IMR-90 (cell line): ENCODE data around the gene CD7. TPM values are rescaled to one million over a fixed set of nuclear protein-coding genes. Genes with fewer than 3 reads are reported as not detected.
"Not testable (repeated sequence)": the region's sequence is repeated elsewhere in the genome, so short reads cannot be mapped to it uniquely, and the experiment has no call there.

Source experiments
- ATAC-seq: fragments of 200-7000 bp; cut with Tn5 transposase; 2 replicates; pipeline ENCODE4 v1.9.1; 2020; ENCODE audit warnings: low read depth, mild to moderate bottlenecking, moderate library complexity
- BruUV-seq: library from RNA; stranded (reverse); fragments of 400-500 nt; replicated peaks from 2 replicates; lab custom pipeline; 2021; lab: Mats Ljungman, UMichigan
- CTCF ChIA-PET: fragments of 300-600 bp; formaldehyde crosslinking; extraction: SDS; loops from one replicate; lab custom pipeline; 2021; ENCODE audit warnings: antibody characterized with exemption; lab: Yijun Ruan, JAX
- POLR2A ChIA-PET: fragments of 300-600 bp; sonication (Branson Sonifier 250); formaldehyde crosslinking; loops from one replicate; lab custom pipeline; 2022; ENCODE audit warnings: antibody characterized with exemption; ENCODE audit not compliant: unreplicated experiment; lab: Charles Lee
- DNase-seq: peaks from one replicate; pipeline ENCODE4 v3.0.0; 2013
- H2AFZ ChIP-seq: replicated peaks from 2 replicates; pipeline ENCODE3; 2013; ENCODE audit warnings: low read length, mild to moderate bottlenecking; ENCODE audit not compliant: poor library complexity
- H2AK5ac ChIP-seq: 2 replicates; pipeline ENCODE4 v1.6.1; 2013; ENCODE audit warnings: low read depth, low read length, inconsistent platforms
- H2AK9ac ChIP-seq: replicated peaks from 2 replicates; pipeline ENCODE3; 2013; ENCODE audit warnings: mild to moderate bottlenecking, low read depth, low read length, moderate library complexity; ENCODE audit not compliant: poor library complexity
- H2BK120ac ChIP-seq: 2 replicates; pipeline ENCODE4 v1.6.1; 2013; ENCODE audit warnings: low read depth, low read length, inconsistent platforms
- H2BK15ac ChIP-seq: 3 replicates; pipeline ENCODE4 v1.6.1; 2013; ENCODE audit warnings: low read depth, low read length, inconsistent platforms
- H2BK20ac ChIP-seq: 2 replicates; pipeline ENCODE4 v1.6.1; 2013; ENCODE audit warnings: low read depth, mild to moderate bottlenecking, inconsistent platforms, low read length, moderate library complexity
- H2BK5ac ChIP-seq: 2 replicates; pipeline ENCODE4 v1.6.1; 2013; ENCODE audit warnings: mild to moderate bottlenecking, low read depth, low read length, inconsistent platforms; ENCODE audit not compliant: poor library complexity, severe bottlenecking
- H3K14ac ChIP-seq: replicated peaks from 2 replicates; pipeline ENCODE4 v1.6.1; 2013; ENCODE audit warnings: low read depth, low read length, inconsistent platforms
- H3K18ac ChIP-seq: 2 replicates; pipeline ENCODE4 v1.6.1; 2013; ENCODE audit warnings: low read depth, low read length, control low read depth
- H3K23ac ChIP-seq: 2 replicates; pipeline ENCODE4 v1.6.1; 2013; ENCODE audit warnings: low read depth, low read length, inconsistent platforms
- H3K27ac ChIP-seq: 2 replicates; pipeline ENCODE4 v1.5.1; 2013; ENCODE audit warnings: mild to moderate bottlenecking, control low read depth, low read length; ENCODE audit not compliant: insufficient read depth
- H3K27me3 ChIP-seq: 2 replicates; pipeline ENCODE4 v1.6.1; 2013; ENCODE audit warnings: low read length; ENCODE audit not compliant: control insufficient read depth, insufficient read depth
- H3K36me3 ChIP-seq: 2 replicates; pipeline ENCODE4 v1.6.1; 2013; ENCODE audit warnings: low read length, mixed read lengths; ENCODE audit not compliant: control insufficient read depth, insufficient read depth
- H3K4ac ChIP-seq: 2 replicates; pipeline ENCODE4 v1.6.1; 2013; ENCODE audit warnings: low read depth, low read length, inconsistent platforms
- H3K4me1 ChIP-seq: 2 replicates; pipeline ENCODE4 v1.6.1; 2013; ENCODE audit warnings: low read length, mixed read lengths; ENCODE audit not compliant: control insufficient read depth, insufficient read depth
- H3K4me2 ChIP-seq: 2 replicates; pipeline ENCODE4 v1.6.1; 2013; ENCODE audit warnings: low read depth, mild to moderate bottlenecking, control low read depth, low read length, moderate library complexity
- H3K4me3 ChIP-seq: 2 replicates; pipeline ENCODE4 v1.5.1; 2013; ENCODE audit warnings: low read depth, mild to moderate bottlenecking, control low read depth, low read length, moderate library complexity; ENCODE audit not compliant: insufficient read depth
- H3K56ac ChIP-seq: 2 replicates; pipeline ENCODE4 v1.6.1; 2013; ENCODE audit warnings: low read length, inconsistent platforms; ENCODE audit not compliant: insufficient read depth; ENCODE audit errors: extremely low read depth
- H3K79me1 ChIP-seq, 2 experiments: 2 replicates each; pipeline ENCODE4 v1.6.1; 2013; ENCODE audit warnings: low read length in 2 of 2, inconsistent platforms in 1 of 2, low read depth in 1 of 2
- H3K9ac ChIP-seq: 2 replicates; pipeline ENCODE4 v1.6.1; 2013; ENCODE audit warnings: low read depth, low read length, control low read depth
- H3K9me1 ChIP-seq: 2 replicates; pipeline ENCODE4 v1.6.1; 2013; ENCODE audit warnings: low read length, inconsistent platforms; ENCODE audit not compliant: insufficient read depth
- H3K9me3 ChIP-seq: 2 replicates; pipeline ENCODE4 v1.6.1; 2013; ENCODE audit warnings: low read length; ENCODE audit not compliant: control insufficient read depth, insufficient read depth
- H4K20me1 ChIP-seq: 2 replicates; pipeline ENCODE4 v1.6.1; 2013; ENCODE audit warnings: low read length, inconsistent platforms; ENCODE audit not compliant: insufficient read depth
- H4K5ac ChIP-seq: 2 replicates; pipeline ENCODE4 v1.6.1; 2013; ENCODE audit warnings: mild to moderate bottlenecking, low read depth, low read length, control low read depth
- H4K8ac ChIP-seq, 2 experiments: 2 replicates each; pipeline ENCODE4 v1.6.1; 2013; ENCODE audit warnings: low read depth in 2 of 2, low read length in 2 of 2, control low read depth in 1 of 2, inconsistent platforms in 1 of 2
- H4K91ac ChIP-seq: 2 replicates; pipeline ENCODE4 v1.6.1; 2013; ENCODE audit warnings: low read depth, low read length, inconsistent platforms; ENCODE audit not compliant: insufficient read depth
- FOS ChIP-seq: fragments of 150-350 bp; IDR thresholded peaks from 2 replicates; pipeline ENCODE4 v1.6.1; 2016; ENCODE audit warnings: low read depth, low read length
- MAFK ChIP-seq: IDR thresholded peaks from 2 replicates; pipeline ENCODE4 v1.6.1; 2012; ENCODE audit warnings: low read depth, low read length, improper control_type of control experiment
- MAZ ChIP-seq: IDR thresholded peaks from 2 replicates; pipeline ENCODE4 v1.6.1; 2012; ENCODE audit warnings: low read depth, mild to moderate bottlenecking, low read length, improper control_type of control experiment, moderate library complexity, borderline replicate concordance
- RAD21 ChIP-seq: IDR thresholded peaks from 2 replicates; pipeline ENCODE4 v1.6.1; 2012; ENCODE audit warnings: low read length, improper control_type of control experiment
- whole genome bisulfite sequencing, 2 experiments: methylation state at CpG; one replicate each; pipeline versions ENCODE4 v1.1.5 to v1.1.7; 2013; ENCODE audit warnings: missing lambda C conversion rate in 2 of 2; ENCODE audit not compliant: insufficient read length in 1 of 2; ENCODE audit errors: extremely low coverage in 2 of 2; 5-methylcytosine and 5-hydroxymethylcytosine counted together
- dilution Hi-C: fragments of 300-500 bp; cut with HindIII; formaldehyde crosslinking; loops from one replicate; pipeline ENCODE4 v1.14.3; 2018; ENCODE audit warnings: low sequenced_read_pairs; ENCODE audit not compliant: unreplicated experiment
- in situ Hi-C: fragments of 300-500 bp; cut with MboI; formaldehyde crosslinking; loops from 3 replicates; pipeline ENCODE4 v1.14.3; 2019; ENCODE audit warnings: low sequenced_read_pairs, inconsistent platforms, mixed read lengths
- intact Hi-C: fragments of 100-400 bp; cut with micrococcal nuclease; formaldehyde crosslinking; loops from 2 replicates; pipeline ENCODE4 v1.10.0; 2022
- polyA plus RNA-seq, 3 experiments: library from polyadenylated mRNA; depleted of rRNA; stranded (reverse); fragments of >200 nt; gene quantifications; 2 replicates each; pipeline ENCODE4 v1.2.3, GENCODE V29; 2012; ENCODE audit warnings: low replicate concordance in 1 of 3
- total RNA-seq: library from RNA; depleted of rRNA; stranded (reverse); fragments of >200 nt; gene quantifications from 2 replicates; pipeline ENCODE4 v1.2.3, GENCODE V29; 2012
- TF ChIP-seq, protein P1 (sequence below): conservative IDR thresholded peaks from 2 replicates; pipeline ENCODE4 v1.5.1; 2012; ENCODE audit warnings: mild to moderate bottlenecking, low read depth, low read length, improper control_type of control experiment

CD7 gene
- total and polyA plus RNA-seq, 2 of the 4 experiments (the other 2 are of a cell fraction), result not detected

- in situ Hi-C loops, result no loop called here
- no peak overlapping the region for H2BK5ac ChIP-seq
These were observed 31.0 kb upstream of the CD7 start for GRCh38 chr17:82348434-82348833.

GRCh38 chr17:82347994-82348393, 30.6 kb upstream of the CD7 start:
- H3K9me3 ChIP-seq, intact Hi-C loops, H3K4me3 ChIP-seq, H2AK5ac ChIP-seq, H3K79me1 ChIP-seq, DNase-seq, H3K4me2 ChIP-seq, H4K5ac ChIP-seq, H2BK5ac ChIP-seq, H3K18ac ChIP-seq, H2BK20ac ChIP-seq, H2AFZ ChIP-seq, ATAC-seq, BruUV-seq, POLR2A ChIA-PET, H3K9ac ChIP-seq, H2BK15ac ChIP-seq, in situ Hi-C loops, H3K36me3 ChIP-seq, H4K20me1 ChIP-seq, dilution Hi-C loops, H3K56ac ChIP-seq, H2AK9ac ChIP-seq, H3K14ac ChIP-seq, H4K91ac ChIP-seq, H3K9me1 ChIP-seq, H3K27ac ChIP-seq, H3K4me1 ChIP-seq, H2BK120ac ChIP-seq, H3K23ac ChIP-seq, H4K8ac ChIP-seq, H3K4ac ChIP-seq: not testable (repeated sequence)
- H3K27me3 ChIP-seq, result peaks cover 20% of the 10 kb centered on the region
- CTCF ChIA-PET, result interaction anchor here (0.7 kb wide), 1 partner anchor 148 kb away, joined by 5 read pairs; no protein-coding TSS in a partner anchor
- 86% methylated on average over 8 of the region's 11 CpGs; no CpG with 5 or more reads in 1 of the 2 experiments for WGBS, 2 experiments

More at GRCh38 chr17:82348434-82348833, 31.0 kb upstream of the CD7 start:
- H3K4ac ChIP-seq, result no peak overlapping the region
- H2AK5ac ChIP-seq, result no peak overlapping the region
- H2AK9ac ChIP-seq, result no peak overlapping the region
- no peak overlapping the region for H3K9ac ChIP-seq
- H3K9me1 ChIP-seq, result no peaks in the 10 kb centered on the region
- H2BK120ac ChIP-seq, result no peak overlapping the region
- H3K9me3 ChIP-seq, result no peaks in the 10 kb centered on the region
- intact Hi-C loops (no loop called here), dilution Hi-C loops (no loop called here)
- H4K20me1 ChIP-seq, result peaks cover 7% of the 10 kb centered on the region; the same call in 1 of the 2 replicates
- H3K27ac ChIP-seq, result no peak overlapping the region
- no peak overlapping the region for H2AFZ ChIP-seq
- ChIA-PET CTCF (interaction anchor here (0.7 kb wide), 1 partner anchor 148 kb away, joined by 5 read pairs; no protein-coding TSS in a partner anchor), POLR2A (no interaction called here)
- H4K8ac ChIP-seq, result no peak overlapping the region
- H2BK20ac ChIP-seq, result no peak overlapping the region
- peaks cover 18% of the 10 kb centered on the region for H3K27me3 ChIP-seq
- H3K4me2 ChIP-seq, result no peak overlapping the region
- no peak for DNase-seq
- no peak overlapping the region for H3K56ac ChIP-seq
- H3K4me3 ChIP-seq, result no peak overlapping the region
- ATAC-seq, result no peak
- no peak overlapping the region for H4K91ac ChIP-seq
- H3K36me3 ChIP-seq, result no peaks in the 10 kb centered on the region
- no peak overlapping the region for H3K23ac ChIP-seq
- H3K79me1 ChIP-seq, result no peaks in the 10 kb centered on the region
- WGBS, 2 experiments, result 36% methylated on average over 4 of the region's 9 CpGs; no CpG with 5 or more reads in 1 of the 2 experiments
- H3K18ac ChIP-seq, result no peak overlapping the region
- TF ChIP-seq FOS (no peak), MAFK (no peak), MAZ (no peak), RAD21 (no peak)
- TF ChIP-seq, protein P1, sequence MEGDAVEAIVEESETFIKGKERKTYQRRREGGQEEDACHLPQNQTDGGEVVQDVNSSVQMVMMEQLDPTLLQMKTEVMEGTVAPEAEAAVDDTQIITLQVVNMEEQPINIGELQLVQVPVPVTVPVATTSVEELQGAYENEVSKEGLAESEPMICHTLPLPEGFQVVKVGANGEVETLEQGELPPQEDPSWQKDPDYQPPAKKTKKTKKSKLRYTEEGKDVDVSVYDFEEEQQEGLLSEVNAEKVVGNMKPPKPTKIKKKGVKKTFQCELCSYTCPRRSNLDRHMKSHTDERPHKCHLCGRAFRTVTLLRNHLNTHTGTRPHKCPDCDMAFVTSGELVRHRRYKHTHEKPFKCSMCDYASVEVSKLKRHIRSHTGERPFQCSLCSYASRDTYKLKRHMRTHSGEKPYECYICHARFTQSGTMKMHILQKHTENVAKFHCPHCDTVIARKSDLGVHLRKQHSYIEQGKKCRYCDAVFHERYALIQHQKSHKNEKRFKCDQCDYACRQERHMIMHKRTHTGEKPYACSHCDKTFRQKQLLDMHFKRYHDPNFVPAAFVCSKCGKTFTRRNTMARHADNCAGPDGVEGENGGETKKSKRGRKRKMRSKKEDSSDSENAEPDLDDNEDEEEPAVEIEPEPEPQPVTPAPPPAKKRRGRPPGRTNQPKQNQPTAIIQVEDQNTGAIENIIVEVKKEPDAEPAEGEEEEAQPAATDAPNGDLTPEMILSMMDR, result no peak
- H3K4me1 ChIP-seq, result no peaks in the 10 kb centered on the region; the same call in 1 of the 2 replicates
- no peak overlapping the region for H4K5ac ChIP-seq
- no TSS peak for BruUV-seq
- no peak overlapping the region for H2BK15ac ChIP-seq
- H3K14ac ChIP-seq, result no peak overlapping the region
